H54 (cell line): ENCODE data around the gene MBTPS1.
A peak's percentile ranks its signal among the peaks of the same experiment; 100 is the strongest.

ENCODE experiments used
- DNase-seq: peaks from one replicate; pipeline ENCODE4 v3.0.0; 2011; ENCODE audit warnings: low spot score, mixed read lengths; ENCODE audit not compliant: insufficient read length
- FAIRE-seq: peaks from 3 replicates; lab custom pipeline; 2011; peaks lifted over from hg19 to GRCh38; lab: Jason Lieb, UNC
- POLR2A ChIP-seq: IDR thresholded peaks from 2 replicates; pipeline ENCODE4 v1.6.1; 2011; ENCODE audit warnings: low read depth, mild to moderate bottlenecking, low read length

The MBTPS1 gene

DNA sequence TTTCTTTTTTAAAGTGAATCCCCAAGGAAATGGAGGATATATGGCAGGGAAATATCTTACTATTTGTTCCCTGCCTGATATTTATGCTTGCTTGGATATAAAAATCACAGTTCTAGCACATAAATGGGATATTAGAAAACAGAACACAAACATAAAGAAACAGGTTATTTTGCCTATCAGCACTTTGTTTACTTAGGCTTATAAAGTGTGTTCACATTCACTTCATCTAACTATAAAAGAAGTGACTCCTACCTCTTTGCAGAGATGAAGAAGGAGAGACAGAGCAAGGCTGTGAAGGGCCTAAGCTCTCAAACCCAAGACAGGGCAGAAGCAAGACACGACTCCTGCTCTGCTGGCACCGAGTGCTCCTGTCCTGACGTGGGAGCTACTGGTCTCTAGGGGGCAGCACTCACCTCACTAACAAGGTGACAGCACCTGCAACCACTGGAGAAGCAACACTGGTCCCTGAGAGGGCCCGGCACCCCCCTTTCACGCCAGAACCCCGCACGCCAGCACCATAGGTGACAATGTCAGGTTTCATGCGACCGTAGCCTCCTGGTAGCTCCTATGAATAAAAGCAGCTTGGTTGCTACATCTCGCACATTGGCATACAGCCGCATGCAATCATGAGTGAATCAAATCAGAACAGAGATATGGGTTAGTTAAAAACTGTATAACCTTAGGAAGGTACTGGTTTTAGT lies 32.0 kb downstream of the MBTPS1 start:
- TF ChIP-seq POLR2A: no peak
- FAIRE-seq: no peak
- DNase-seq: peak; percentile 72

DNA sequence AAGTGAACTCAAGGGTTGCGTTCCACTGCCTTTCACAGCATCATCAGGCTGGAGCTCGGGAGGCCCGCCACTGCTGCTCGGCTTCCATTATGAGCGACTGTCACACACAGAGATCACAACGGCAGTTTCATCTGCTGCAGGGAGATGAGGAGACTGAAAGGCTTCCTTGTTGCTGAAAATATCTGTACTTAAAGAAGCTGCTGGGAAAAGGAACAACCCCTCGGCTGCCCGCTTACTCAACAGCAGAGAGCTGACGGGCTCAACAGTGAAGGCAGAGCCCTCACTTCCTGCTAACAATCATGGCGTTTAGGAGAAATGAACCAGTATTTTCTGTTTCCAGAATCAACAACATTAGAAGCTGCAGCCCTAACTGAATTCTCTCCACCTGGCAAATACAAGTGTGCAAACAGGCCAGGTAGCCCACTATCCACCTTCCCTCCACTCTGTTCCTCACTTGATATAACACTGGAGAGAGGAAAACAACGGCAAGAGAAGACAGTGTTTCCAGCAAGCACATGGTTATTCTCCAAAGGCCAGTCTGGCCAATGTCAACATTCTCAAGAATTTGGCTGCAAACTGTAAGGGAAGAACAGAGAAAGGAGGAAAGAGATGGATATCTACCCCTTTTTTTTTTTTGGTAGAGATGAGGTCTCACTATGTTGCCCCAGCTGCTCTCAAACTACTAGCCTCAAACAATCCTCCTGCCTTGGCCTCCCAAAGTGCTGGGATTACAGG lies 33.7 kb downstream of the MBTPS1 start:
- no peak for DNase-seq
- no peak for FAIRE-seq
- TF ChIP-seq POLR2A: no peak

DNA sequence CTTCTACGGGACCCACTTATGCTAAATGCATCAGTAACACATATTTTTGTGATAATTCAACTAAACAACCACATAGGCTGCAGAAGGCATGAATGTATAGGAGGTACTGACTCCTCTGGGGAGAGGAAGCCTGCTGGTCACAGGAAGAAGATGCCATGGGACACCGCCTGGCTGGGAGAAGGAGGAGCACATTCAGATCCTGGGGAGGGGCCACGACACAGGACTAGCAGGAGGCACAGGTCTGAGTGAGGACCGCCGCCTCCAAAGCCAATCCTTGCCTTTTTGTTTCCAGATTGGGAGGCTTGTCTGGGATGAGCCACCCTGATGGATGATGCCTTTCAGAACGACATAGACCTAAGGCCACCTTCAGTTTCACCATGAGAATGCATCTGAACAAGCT lies 34.6 kb downstream of the MBTPS1 start:
- DNase-seq (no peak), FAIRE-seq (no peak)
- no peak for TF ChIP-seq POLR2A

DNA sequence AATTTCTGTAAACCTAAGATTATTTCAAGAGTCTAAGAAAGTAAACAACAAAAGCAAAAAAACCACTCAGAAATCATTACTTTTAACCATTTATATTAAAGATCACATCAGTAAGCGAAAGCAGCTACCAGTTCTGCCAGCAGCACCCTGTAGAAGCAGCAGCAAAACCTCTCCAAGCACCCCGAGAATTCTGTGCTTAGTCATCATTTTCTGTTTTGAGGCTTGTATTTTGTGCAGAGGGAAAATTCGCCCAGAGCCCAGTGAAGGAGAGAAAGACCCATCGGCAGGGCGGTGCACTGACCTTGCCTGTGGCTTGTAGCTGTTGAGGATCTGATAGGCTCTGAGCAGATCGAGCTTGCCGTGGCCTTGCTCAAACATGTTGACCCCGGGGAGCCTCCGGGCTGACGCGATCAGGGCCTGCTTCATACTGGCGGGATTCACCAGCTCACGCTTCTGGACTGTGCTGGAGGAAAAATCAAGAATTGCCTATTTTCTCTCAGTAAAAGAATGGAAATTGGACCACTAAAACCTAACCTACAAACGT lies 35.2 kb downstream of the MBTPS1 start:
- DNase-seq (no peak), FAIRE-seq (no peak)
- no peak for TF ChIP-seq POLR2A

DNA sequence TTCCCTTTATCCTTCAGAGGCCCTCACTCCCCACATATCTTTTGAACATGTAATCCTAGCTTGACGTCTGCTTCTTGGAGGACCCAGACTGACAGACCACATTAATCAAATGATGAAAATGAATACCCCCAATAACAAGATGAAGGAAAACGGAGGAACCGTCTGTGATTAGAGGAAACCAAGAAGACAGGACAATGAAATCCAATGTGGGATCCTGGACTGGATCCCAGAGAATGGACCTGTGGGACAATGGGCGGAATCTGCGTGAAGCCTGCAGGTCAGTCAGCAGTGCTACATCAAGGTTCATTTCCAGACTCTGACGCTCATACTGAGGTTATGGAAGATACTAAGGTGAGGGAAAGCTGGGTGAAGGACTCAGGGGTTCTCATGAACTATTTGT lies 35.9 kb downstream of the MBTPS1 start:
- DNase-seq: no peak
- no peak for TF ChIP-seq POLR2A
- no peak for FAIRE-seq

DNA sequence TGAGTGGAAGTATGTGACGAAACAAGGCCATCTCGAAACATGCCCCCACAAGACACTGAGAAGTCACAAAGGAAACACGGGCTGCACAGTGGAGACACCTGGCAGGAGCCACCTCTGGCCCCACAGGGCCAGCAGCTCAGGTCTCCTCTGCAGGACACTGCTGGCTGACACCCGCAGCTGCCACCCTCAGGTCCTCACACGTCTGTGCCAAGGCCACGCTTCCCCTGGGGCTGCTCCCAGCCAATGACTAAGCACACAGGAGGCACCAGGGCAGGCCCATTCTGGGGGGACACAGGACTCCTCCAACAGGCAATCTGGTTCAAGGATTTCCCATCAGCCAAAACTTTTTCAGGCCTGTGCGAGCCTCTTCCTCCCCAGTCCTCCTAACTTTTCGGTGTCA lies 36.4 kb downstream of the MBTPS1 start:
- no peak for TF ChIP-seq POLR2A
- DNase-seq (no peak), FAIRE-seq (no peak)

DNA sequence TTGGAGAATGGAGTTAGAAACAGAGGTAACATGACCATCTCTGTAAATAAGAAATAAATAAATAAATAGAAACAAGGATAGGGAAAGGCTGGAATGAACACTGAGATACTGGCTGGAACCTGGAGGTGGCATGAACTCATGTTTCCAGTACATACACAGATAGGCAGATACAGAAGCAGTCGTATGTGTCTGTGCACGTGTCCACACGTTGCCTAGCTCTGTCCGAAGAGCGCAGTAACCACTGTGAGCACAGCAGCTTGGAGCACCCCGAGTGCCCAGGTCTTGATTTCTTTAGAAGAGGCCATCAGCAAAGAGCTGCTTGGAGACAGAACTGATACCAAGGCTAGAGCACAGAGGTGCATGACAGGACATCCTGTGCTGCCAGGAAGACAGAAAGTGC lies 37.1 kb downstream of the MBTPS1 start:
- no peak for TF ChIP-seq POLR2A
- DNase-seq: no peak
- no peak for FAIRE-seq

DNA sequence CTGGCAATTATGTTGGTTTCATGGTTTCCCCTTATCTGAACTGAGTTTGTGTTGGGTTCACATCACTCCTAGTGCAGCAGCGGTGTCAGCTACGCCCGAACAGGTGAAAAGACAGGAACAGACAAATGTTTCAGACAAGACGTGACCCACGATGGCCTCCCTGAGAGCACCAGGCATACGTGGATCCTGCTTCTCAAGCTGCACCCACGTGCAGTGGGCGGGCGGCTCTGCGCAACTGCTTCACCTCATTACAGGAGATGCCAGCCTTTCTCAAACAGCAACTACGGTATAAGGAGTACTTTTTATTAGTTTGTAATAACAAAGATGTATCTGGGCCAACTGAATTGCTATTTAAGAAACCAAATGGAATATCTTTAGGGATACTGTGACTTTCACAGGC lies 41.4 kb downstream of the MBTPS1 start:
- TF ChIP-seq POLR2A: no peak
- FAIRE-seq: no peak
- no peak for DNase-seq

DNA sequence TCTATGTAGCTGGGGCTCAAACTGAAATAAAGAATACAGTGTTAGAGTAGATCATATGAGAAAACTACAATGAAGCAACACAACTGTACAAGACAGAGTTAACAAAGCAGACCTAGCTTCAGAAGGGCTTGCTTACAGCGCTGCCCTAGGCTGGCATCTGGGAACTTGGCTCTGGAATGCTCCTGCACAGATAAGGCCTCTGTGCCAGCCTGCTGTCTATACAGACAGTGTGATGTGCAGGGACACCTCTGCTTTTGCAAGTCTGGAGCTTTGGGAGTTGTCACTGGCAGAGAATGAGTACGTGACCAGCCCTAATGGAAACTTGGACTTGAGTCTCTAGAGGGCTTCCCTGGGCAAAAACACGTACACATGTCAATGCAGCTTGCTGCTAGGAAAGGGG lies 42.0 kb downstream of the MBTPS1 start:
- DNase-seq: no peak
- no peak for FAIRE-seq
- TF ChIP-seq POLR2A: no peak

DNA sequence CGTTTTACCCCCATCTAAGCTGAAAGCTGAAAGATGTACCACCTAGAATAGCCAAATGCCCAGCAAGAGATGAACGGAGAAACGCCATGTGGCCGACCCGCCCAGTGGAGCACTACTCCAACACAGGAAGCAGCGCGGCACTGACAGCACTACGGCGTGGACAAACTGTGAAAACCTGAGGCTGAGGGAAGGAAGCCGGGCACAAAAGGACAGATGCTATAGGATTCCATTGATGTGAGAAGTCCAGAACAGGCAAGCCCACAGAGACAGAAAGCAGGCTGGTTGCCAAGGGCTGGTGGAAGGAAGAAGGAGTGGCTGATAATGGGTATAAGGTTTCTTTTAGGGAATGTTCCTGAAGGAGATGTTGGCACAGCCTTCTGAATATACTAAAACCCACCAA lies 44.7 kb downstream of the MBTPS1 start:
- FAIRE-seq: no peak
- no peak for TF ChIP-seq POLR2A
- DNase-seq: no peak

DNA sequence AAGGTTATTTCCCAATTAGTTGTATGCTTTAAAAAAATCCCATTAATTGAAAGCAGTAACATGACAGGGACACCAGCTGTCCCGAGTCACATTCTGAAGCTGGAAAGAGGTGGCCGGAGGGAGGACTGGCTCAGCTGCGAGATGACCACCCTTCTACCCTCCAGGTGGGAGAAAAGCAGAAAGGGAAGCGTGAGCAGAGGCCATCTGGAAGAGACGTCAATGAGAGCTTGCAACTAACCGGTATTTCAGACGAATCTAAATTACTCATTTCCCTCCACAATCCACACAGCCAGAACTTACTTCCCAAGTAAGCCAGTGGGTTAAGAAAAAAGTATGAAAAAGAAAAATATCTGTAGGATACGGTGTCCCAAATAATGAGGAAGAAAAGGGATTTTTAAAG lies 45.6 kb downstream of the MBTPS1 start:
- DNase-seq: no peak
- TF ChIP-seq POLR2A: no peak
- FAIRE-seq: no peak

DNA sequence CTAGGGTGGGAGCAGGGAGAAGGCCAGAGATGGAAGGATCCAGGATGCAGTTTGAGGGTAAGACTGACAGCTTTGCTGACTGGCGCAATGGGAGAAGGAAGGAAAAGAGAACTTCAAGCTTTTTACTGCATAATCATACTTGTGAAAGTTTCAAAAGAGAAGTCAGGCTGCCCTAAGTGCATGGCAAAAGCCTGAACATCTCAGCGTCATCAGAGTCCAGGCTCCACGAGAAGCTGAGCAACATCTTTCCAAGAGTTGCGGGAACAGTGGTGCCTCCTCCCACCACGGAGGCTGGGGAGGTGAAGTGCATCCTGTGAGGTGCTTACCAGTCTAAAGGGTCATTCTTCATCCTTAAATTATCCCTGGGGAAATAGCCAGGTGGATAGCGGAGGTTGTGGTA lies 47.2 kb downstream of the MBTPS1 start:
- FAIRE-seq (no peak), DNase-seq (no peak)
- TF ChIP-seq POLR2A: no peak

DNA sequence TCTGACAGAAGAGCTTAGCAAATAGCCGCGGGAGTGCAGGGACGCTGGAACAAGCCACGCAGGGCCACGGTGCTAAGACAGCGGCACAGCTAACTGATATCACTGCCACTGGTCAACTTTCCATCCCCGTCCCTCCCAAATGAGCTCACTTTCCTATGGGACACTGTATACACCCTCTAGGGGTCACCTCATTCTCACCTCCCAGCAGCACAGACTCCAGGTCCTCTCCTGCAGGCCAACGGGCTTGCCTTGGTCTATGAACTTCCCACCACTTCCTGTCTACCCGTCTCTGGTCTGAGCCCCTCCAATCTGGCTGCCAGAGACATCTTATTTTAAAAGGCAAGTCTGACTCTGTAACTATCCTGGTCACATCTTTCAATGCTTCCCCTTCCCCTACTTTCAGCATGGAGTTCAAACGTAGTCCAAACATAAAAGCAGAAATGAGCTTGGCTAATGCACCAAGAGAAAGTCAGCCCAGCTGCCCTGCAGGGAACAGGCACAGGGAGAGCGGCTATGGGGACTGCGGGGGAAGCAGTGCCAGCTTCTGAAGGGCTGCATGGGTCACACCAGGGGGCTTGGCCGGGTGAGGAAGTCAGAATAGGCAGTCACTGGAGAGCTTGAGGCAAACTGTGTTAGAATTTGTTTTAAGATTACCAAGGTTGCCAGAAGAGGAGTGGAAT lies 47.8 kb downstream of the MBTPS1 start:
- TF ChIP-seq POLR2A: no peak
- FAIRE-seq: no peak
- DNase-seq: no peak

DNA sequence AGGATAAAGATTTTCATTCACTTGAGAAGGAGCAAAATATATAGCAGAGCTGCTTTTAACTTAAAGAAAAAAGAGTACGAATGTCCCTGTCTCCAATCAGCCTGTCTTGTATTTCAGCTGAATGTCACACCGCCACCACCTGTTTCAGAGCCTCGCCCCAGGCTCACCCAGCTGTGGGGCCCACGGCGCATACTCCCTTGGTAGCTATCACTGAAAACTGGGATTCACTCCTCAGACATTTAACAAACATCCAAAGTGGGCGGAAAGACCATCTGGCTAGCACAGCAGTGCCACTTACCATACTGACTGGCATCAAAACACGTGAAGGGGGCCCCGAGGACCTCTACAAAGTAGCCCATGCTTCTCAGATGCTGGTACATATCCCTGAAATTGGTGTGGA lies 48.7 kb downstream of the MBTPS1 start:
- TF ChIP-seq POLR2A: no peak
- FAIRE-seq (no peak), DNase-seq (no peak)
